Glutamatergic neuron (in vitro differentiated cells): ENCODE results near the gene ITGB5. TPM values are rescaled to one million over a fixed set of nuclear protein-coding genes. Genes with fewer than 3 reads are reported as not detected.

Experiments used
- DNase-seq: peaks from one replicate; pipeline ENCODE4 v3.0.0; 2022
- H3K27ac Mint-ChIP-seq: one replicate; pipeline ENCODE4 v1.8.0; 2020; ENCODE audit warnings: mild to moderate bottlenecking, mixed read lengths, inconsistent platforms; ENCODE audit not compliant: unreplicated experiment
- H3K27me3 Mint-ChIP-seq: one replicate; pipeline ENCODE4 v1.8.0; 2020; ENCODE audit warnings: mild to moderate bottlenecking, moderate library complexity, mixed read lengths, inconsistent platforms; ENCODE audit not compliant: unreplicated experiment
- H3K36me3 Mint-ChIP-seq: one replicate; pipeline ENCODE4 v1.8.0; 2020; ENCODE audit warnings: mild to moderate bottlenecking, mixed read lengths, inconsistent platforms; ENCODE audit not compliant: unreplicated experiment
- H3K4me1 Mint-ChIP-seq: one replicate; pipeline ENCODE4 v1.8.0; 2020; ENCODE audit warnings: mild to moderate bottlenecking, low read depth, mixed read lengths, inconsistent platforms; ENCODE audit not compliant: unreplicated experiment
- H3K4me3 Mint-ChIP-seq: one replicate; pipeline ENCODE4 v1.8.0; 2020; ENCODE audit warnings: mild to moderate bottlenecking, mixed read lengths, inconsistent platforms; ENCODE audit not compliant: unreplicated experiment
- H3K9me3 Mint-ChIP-seq: one replicate; pipeline ENCODE4 v1.8.0; 2020; ENCODE audit warnings: mild to moderate bottlenecking, moderate library complexity, mixed read lengths, inconsistent platforms; ENCODE audit not compliant: unreplicated experiment
- total RNA-seq: library from RNA; stranded (reverse); fragmentation: NEBNext Ultra II Directional; extraction: Animal tissue kit (Norgen Biotek cat#: 25700); gene quantifications from one replicate; pipeline ENCODE4 v1.2.1, GENCODE V29; 2021; ENCODE audit not compliant: unreplicated experiment
- TF ChIP-seq, protein P1 (sequence below): fragments of 200-600 bp; sonication (generic); IDR thresholded peaks from one replicate; pipeline ENCODE4 v1.5.0; 2021; ENCODE audit not compliant: partially characterized antibody, unreplicated experiment

The ITGB5 gene
- total RNA-seq, 1 donor from 2014 or later, result 12.8 TPM

DNA sequence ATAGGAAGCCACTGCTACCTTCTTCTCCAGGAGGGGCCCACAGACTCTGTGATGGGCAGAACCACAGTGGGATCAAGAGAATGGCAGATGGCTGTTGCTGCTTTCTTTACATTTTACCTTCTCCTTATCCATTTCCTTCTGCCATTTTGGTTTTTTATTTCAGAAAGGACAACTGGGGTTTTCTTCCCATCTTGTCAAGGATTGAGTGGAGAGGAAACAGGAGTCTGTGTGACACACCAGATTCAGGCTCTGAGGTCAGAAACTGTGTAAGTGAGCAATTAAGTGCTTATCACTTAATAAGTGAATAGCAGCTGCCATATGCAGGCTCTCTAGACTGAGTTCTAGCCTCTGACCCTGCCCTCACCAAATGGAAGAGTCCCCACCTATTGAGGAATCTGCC is 47.3 kb downstream of the ITGB5 start:
- Mint-ChIP-seq H3K36me3 (no peaks in the 10 kb centered on the region), H3K4me3 (no peak overlapping the region), H3K4me1 (peaks cover 41% of the 10 kb centered on the region), H3K27me3 (peaks cover 8% of the 10 kb centered on the region), H3K9me3 (peaks cover 10% of the 10 kb centered on the region), H3K27ac (peak overlapping the region; percentile 50)
- DNase-seq, result no peak
- TF ChIP-seq, protein P1, sequence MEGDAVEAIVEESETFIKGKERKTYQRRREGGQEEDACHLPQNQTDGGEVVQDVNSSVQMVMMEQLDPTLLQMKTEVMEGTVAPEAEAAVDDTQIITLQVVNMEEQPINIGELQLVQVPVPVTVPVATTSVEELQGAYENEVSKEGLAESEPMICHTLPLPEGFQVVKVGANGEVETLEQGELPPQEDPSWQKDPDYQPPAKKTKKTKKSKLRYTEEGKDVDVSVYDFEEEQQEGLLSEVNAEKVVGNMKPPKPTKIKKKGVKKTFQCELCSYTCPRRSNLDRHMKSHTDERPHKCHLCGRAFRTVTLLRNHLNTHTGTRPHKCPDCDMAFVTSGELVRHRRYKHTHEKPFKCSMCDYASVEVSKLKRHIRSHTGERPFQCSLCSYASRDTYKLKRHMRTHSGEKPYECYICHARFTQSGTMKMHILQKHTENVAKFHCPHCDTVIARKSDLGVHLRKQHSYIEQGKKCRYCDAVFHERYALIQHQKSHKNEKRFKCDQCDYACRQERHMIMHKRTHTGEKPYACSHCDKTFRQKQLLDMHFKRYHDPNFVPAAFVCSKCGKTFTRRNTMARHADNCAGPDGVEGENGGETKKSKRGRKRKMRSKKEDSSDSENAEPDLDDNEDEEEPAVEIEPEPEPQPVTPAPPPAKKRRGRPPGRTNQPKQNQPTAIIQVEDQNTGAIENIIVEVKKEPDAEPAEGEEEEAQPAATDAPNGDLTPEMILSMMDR, result no peak

DNA sequence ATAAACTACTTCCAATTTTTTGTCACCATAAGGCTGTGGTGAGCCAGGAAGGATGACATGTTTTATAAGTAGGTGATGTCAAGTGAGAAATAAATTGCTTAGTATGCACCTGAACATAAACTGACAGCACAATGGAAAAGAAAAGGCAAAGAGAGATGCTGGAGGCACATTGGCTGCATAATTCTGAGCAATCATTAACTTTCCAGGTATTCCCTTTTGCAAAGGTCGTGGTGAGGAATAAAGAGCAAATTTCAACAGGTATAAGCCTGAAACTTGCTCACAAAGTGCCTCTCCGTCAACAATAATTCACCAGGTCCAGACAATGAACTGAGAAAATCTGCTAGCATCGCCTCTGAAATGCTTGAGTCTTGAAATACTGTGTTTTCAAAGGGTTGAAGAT is 48.2 kb downstream of the ITGB5 start:
- no peak overlapping the region for H3K4me3 Mint-ChIP-seq

DNA sequence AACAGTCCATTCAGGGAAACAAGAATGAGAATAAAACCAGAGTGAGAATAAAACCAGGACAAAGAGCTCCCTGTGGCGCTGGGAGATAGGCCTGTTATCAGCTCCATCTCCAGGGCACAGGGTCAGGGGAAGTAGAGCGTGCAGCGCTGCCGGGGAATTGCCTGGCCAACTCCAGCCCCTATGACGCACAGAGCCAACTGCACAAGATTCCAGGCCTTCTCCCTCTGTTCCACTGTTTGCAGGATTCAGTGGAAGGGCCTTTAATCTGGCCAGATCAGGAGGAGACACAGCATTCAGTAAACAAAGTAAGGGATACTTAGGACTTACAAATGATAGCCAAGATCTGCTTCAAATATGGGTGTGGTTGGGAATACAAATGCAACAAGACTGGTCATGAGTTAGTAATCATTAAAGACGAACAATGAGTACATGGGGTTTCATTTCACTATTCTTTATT is 49.4 kb downstream of the ITGB5 start:
- Mint-ChIP-seq H3K4me3 (no peak overlapping the region), H3K9me3 (peaks cover 11% of the 10 kb centered on the region), H3K4me1 (peaks cover 44% of the 10 kb centered on the region), H3K27ac (peak overlapping the region; percentile 28), H3K27me3 (peaks cover 6% of the 10 kb centered on the region), H3K36me3 (no peaks in the 10 kb centered on the region)
- no peak for DNase-seq
- TF ChIP-seq, protein P1, result no peak

More for the DNA sequence above, 48.2 kb downstream of the ITGB5 start:
- Mint-ChIP-seq H3K27me3 (peaks cover 8% of the 10 kb centered on the region), H3K36me3 (no peaks in the 10 kb centered on the region), H3K27ac (no peak overlapping the region), H3K4me1 (peaks cover 48% of the 10 kb centered on the region), H3K9me3 (peaks cover 12% of the 10 kb centered on the region)
- no peak for DNase-seq
- TF ChIP-seq, protein P1, result no peak

DNA sequence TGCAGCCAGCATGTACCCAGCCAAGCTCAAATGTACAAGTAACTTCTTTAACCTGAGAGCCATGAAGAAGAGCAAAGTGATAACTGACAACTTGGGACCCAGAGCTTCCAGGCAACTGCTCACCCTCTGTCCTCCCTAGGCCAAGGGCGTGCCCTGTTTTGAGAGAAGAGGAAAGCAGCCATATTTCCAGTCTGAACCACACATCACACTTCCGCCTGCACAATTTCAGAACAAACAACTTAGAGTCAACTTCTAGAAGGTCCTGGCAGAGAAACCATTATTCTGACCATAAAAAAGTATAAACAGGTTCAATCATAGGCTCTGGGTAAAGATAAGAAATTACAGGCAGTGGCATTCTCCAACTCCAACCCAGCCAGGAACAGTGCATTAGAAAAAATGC is 50.1 kb downstream of the ITGB5 start:
- Mint-ChIP-seq H3K27me3 (peaks cover 8% of the 10 kb centered on the region), H3K4me3 (no peak overlapping the region), H3K36me3 (no peaks in the 10 kb centered on the region), H3K9me3 (peaks cover 9% of the 10 kb centered on the region), H3K27ac (peak overlapping the region; percentile 28), H3K4me1 (peaks cover 41% of the 10 kb centered on the region)
- DNase-seq, result no peak
- TF ChIP-seq, protein P1, result no peak

DNA sequence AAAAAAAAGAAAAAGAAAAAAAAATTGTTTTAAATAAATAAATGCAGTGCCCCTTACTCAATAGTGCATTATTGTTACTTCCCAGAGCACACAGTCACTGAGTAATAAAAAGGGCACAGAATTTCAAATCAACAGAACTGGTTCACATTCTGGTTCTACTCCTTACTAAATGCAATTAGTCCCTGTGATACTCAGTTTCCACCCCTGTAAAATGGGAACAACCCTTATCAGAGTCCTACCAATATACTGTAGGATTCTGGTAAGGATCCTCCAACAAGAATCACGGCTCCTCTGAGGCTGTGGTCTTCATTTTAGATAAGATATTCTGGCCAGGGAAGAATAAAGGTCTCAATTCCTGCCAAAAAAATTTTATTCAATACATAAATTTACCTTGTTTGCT is 50.7 kb downstream of the ITGB5 start:
- H3K36me3 Mint-ChIP-seq, result no peaks in the 10 kb centered on the region
- H3K27ac Mint-ChIP-seq, result no peak overlapping the region

More for the DNA sequence above, 50.7 kb downstream of the ITGB5 start:
- Mint-ChIP-seq H3K4me1 (peaks cover 40% of the 10 kb centered on the region), H3K4me3 (no peak overlapping the region), H3K9me3 (peaks cover 9% of the 10 kb centered on the region), H3K27me3 (peaks cover 8% of the 10 kb centered on the region)
- TF ChIP-seq, protein P1, result no peak
- DNase-seq, result no peak
